Measurements from ENCODE around the gene STK4. TPM values are rescaled to one million over a fixed set of nuclear protein-coding genes. Genes with fewer than 3 reads are reported as not detected.

STK4 gene
- total and polyA plus RNA-seq, 7 donors, result 2.4 to 8.6 (median 5.6) TPM

GRCh38 chr20:44962483-44962882 is 3.8 kb upstream of the STK4 start:
- peaks cover 0 to 4% of the 10 kb centered on the region in 2 donors for H3K36me3 ChIP-seq (ENCODE audit: insufficient read depth in 1 of 2, low read depth in 1 of 2)
- no peak overlapping the region for H3K4me3 ChIP-seq
- ATAC-seq (no peak), DNase-seq (no peak)
- H3K27me3 ChIP-seq (ENCODE audit: insufficient read depth in 3 of 3, low read length in 2 of 3), result no peaks in the 10 kb centered on the region
- no peaks in the 10 kb centered on the region for H3K9me3 ChIP-seq
- peaks cover 18% of the 10 kb centered on the region for H3K4me1 ChIP-seq
- 84 to 98% (median 88%) methylated on average over 3 of the region's 3 CpGs for WGBS, 3 donors
- no peak for TF ChIP-seq CTCF (IDR thresholded peaks at IDR 0.05)
- no peak overlapping the region for H3K27ac ChIP-seq
- intact Hi-C loops (cut with DNase I), result loop anchor here in 1 of 2 donors (5.0 kb wide), 1 partner anchor 75 kb away; the partner anchor contains the start of gene YWHAB

GRCh38 chr20:44963325-44964215 is 2.7 kb upstream of the STK4 start:
- Histone ChIP-seq H3K36me3 (ENCODE audit: insufficient read depth in 1 of 2, low read depth in 1 of 2) (no peaks in the 10 kb centered on the region), H3K4me3 (no peak overlapping the region), H3K4me1 (peaks cover 22% of the 10 kb centered on the region), H3K9me3 (no peaks in the 10 kb centered on the region), H3K27me3 (ENCODE audit: insufficient read depth in 3 of 3, low read length in 2 of 3) (no peaks in the 10 kb centered on the region), H3K27ac (no peak overlapping the region)
- intact Hi-C loops (cut with DNase I), result loop anchor here in 1 of 2 donors (5.0 kb wide), 1 partner anchor 76 kb away; the partner anchor contains the start of gene YWHAB
- 64 to 78% (median 67%) methylated on average over 4 of the region's 4 CpGs for WGBS, 3 donors
- DNase-seq (no peak), ATAC-seq (no peak)
- no peak for TF ChIP-seq CTCF (IDR thresholded peaks at IDR 0.05)

- 43 to 46% (median 46%) methylated on average over 5 of the region's 5 CpGs for WGBS, 3 donors
- no peak for TF ChIP-seq CTCF (IDR thresholded peaks at IDR 0.05)
- peak overlapping the region; percentile 95 for H3K4me3 ChIP-seq
- intact Hi-C loops (cut with DNase I), result no loop called here
- peak overlapping the region; percentile 94 for H3K27ac ChIP-seq
- no peaks in the 10 kb centered on the region for H3K36me3 ChIP-seq (ENCODE audit: insufficient read depth in 1 of 2, low read depth in 1 of 2)
- ATAC-seq (no peak), DNase-seq (no peak)
- H3K9me3 ChIP-seq, result no peaks in the 10 kb centered on the region
- H3K27me3 ChIP-seq (ENCODE audit: insufficient read depth in 3 of 3, low read length in 2 of 3), result no peaks in the 10 kb centered on the region
- H3K4me1 ChIP-seq, result peaks cover 12% of the 10 kb centered on the region
These were observed 672 bp upstream of the STK4 start for GRCh38 chr20:44965651-44966029.

- ATAC-seq, result no peak
These were observed 995 bp downstream of the STK4 start for GRCh38 chr20:44967207-44967807.

More at GRCh38 chr20:44967207-44967807, 995 bp downstream of the STK4 start:
- Histone ChIP-seq H3K27me3 (ENCODE audit: insufficient read depth in 3 of 3, low read length in 2 of 3) (no peaks in the 10 kb centered on the region), H3K36me3 (ENCODE audit: insufficient read depth in 1 of 2, low read depth in 1 of 2) (peaks cover 0 to 7% of the 10 kb centered on the region in 2 donors), H3K27ac (peak overlapping the region; percentile 94), H3K4me1 (peaks cover 9% of the 10 kb centered on the region), H3K9me3 (no peaks in the 10 kb centered on the region), H3K4me3 (peak overlapping the region; percentile 95)
- WGBS, 3 donors, result 41 to 45% (median 42%) methylated on average over 5 of the region's 5 CpGs
- no peak for DNase-seq
- intact Hi-C loops (cut with DNase I), result no loop called here
- no peak for TF ChIP-seq CTCF (IDR thresholded peaks at IDR 0.05)
